K562 (cell line): ENCODE data around the gene SUMO3. TPM values are rescaled to one million over a fixed set of nuclear protein-coding genes. Genes with fewer than 3 reads are reported as not detected.
A peak's percentile ranks its signal among the peaks of the same experiment; 100 is the strongest.
"Not testable (repeated sequence)": the region's sequence is repeated elsewhere in the genome, so short reads cannot be mapped to it uniquely, and the experiment has no call there.

ENCODE experiments used
- ATAC-seq: fragments of 200-7000 bp; cut with Tn5 transposase; 3 replicates; pipeline ENCODE4 v1.9.1; 2020; ENCODE audit warnings: moderate library complexity
- BruUV-seq: library from RNA; stranded (reverse); fragments of 400-500 nt; replicated peaks from 2 replicates; lab custom pipeline; 2021; lab: Mats Ljungman, UMichigan
- CTCF ChIA-PET: fragments of 300-600 bp; formaldehyde crosslinking; extraction: SDS; loops from one replicate; lab custom pipeline; 2021; ENCODE audit warnings: low intra/inter-chr PET ratio; lab: Yijun Ruan, JAX
- POLR2A ChIA-PET: fragments of 300-600, 350-650 bp; sonication (Branson Sonifier 250); formaldehyde crosslinking; extraction: SDS; loops from one replicate; lab custom pipeline; 2021; ENCODE audit warnings: antibody characterized with exemption, inconsistent platforms; lab: Yijun Ruan, JAX
- DNase-seq, 4 experiments: peaks; one replicate each; pipeline versions ENCODE4 v3.0.0 to v3.0.0-alpha.2; 2011 to 2018; ENCODE audit warnings: low spot score in 3 of 4, mixed read lengths in 3 of 4; ENCODE audit errors: extremely low read depth in 1 of 4
- FAIRE-seq: peaks from 2 replicates; lab custom pipeline; 2011; peaks lifted over from hg19 to GRCh38; lab: Jason Lieb, UNC
- H2AFZ ChIP-seq: 2 replicates; pipeline ENCODE4 v1.6.0; 2011; ENCODE audit warnings: low read depth, low read length, control low read depth, inconsistent platforms
- H3K27ac ChIP-seq: fragments of 200-600 bp; 3 replicates; pipeline ENCODE4 v1.8.0; 2011; ENCODE audit warnings: low read depth, mild to moderate bottlenecking, control low read depth, inconsistent platforms, low read length, moderate library complexity, mixed read lengths; ENCODE audit errors: extremely low read depth
- H3K27me3 ChIP-seq, 2 experiments: fragments of 300-600 bp in 1 of 2; 2 replicates in 1 of 2; 3 replicates in 1 of 2; pipeline versions ENCODE4 v1.6.0 to v1.8.0; 2011; ENCODE audit warnings: inconsistent platforms in 2 of 2, low read length in 2 of 2, mild to moderate bottlenecking in 1 of 2, mixed read lengths in 1 of 2, moderate library complexity in 1 of 2; ENCODE audit not compliant: control insufficient read depth in 2 of 2, insufficient read depth in 2 of 2
- H3K36me3 ChIP-seq: fragments of 300-600 bp; 3 replicates; pipeline ENCODE4 v1.8.0; 2011; ENCODE audit warnings: mild to moderate bottlenecking, low read length, inconsistent platforms; ENCODE audit not compliant: control insufficient read depth, insufficient read depth
- H3K4me1 ChIP-seq, 2 experiments: fragments of 200-600 bp in 1 of 2; replicated peaks in 1 of 2; 2 replicates in 1 of 2; 3 replicates in 1 of 2; pipeline versions ENCODE4 v1.5.1 to v1.8.0; 2011; ENCODE audit warnings: inconsistent platforms in 2 of 2, low read length in 2 of 2, mild to moderate bottlenecking in 1 of 2, mixed read lengths in 1 of 2, moderate library complexity in 1 of 2; ENCODE audit not compliant: control insufficient read depth in 2 of 2, insufficient read depth in 2 of 2
- H3K4me2 ChIP-seq: 2 replicates; pipeline ENCODE4 v1.6.1; 2011; ENCODE audit warnings: low read length, control low read depth, inconsistent platforms, mixed read lengths; ENCODE audit not compliant: insufficient read depth
- H3K4me3 ChIP-seq: fragments of 200-600 bp; sonication (generic), shearing (Covaris generic); 2 replicates; pipeline ENCODE4 v1.5.1; 2016; ENCODE audit warnings: control low read depth, inconsistent platforms
- H3K79me2 ChIP-seq: fragments of 200-600 bp; 3 replicates; pipeline ENCODE4 v1.8.0; 2011; ENCODE audit warnings: low read length, inconsistent platforms; ENCODE audit not compliant: control insufficient read depth, insufficient read depth
- H3K9ac ChIP-seq, 2 experiments: 2 replicates each; pipeline versions ENCODE4 v1.6.0 to v1.6.1; 2011; ENCODE audit warnings: low read depth in 2 of 2, low read length in 2 of 2, control low read depth in 1 of 2, inconsistent platforms in 1 of 2, mild to moderate bottlenecking in 1 of 2, mixed read lengths in 1 of 2; ENCODE audit not compliant: insufficient read depth in 1 of 2
- H3K9me1 ChIP-seq: one replicate; pipeline ENCODE4 v1.6.0; 2011; ENCODE audit warnings: inconsistent platforms, mild to moderate bottlenecking, low read length, moderate library complexity; ENCODE audit not compliant: control insufficient read depth, insufficient read depth
- H3K9me3 ChIP-seq: replicated peaks from 2 replicates; pipeline ENCODE4 v1.5.1; 2011; ENCODE audit warnings: low read depth, low read length, inconsistent platforms; ENCODE audit not compliant: control insufficient read depth, insufficient read depth
- H4K20me1 ChIP-seq: replicated peaks from 2 replicates; pipeline ENCODE4 v1.6.1; 2011; ENCODE audit warnings: low read length, inconsistent platforms, mixed read lengths; ENCODE audit not compliant: control insufficient read depth, insufficient read depth
- CBFA2T2 ChIP-seq: fragments of 450-650 bp; conservative IDR thresholded peaks from 2 replicates; pipeline ENCODE4 v1.6.1; 2017; ENCODE audit warnings: mild to moderate bottlenecking
- RAD51 ChIP-seq: fragments of 450-650 bp; IDR thresholded peaks from 2 replicates; pipeline ENCODE4 v1.7.1; 2016; ENCODE audit warnings: low read depth, mild to moderate bottlenecking, borderline replicate concordance
- TOE1 ChIP-seq, 2 experiments: fragments of 450-650 bp in 1 of 2; sonication (generic) in 1 of 2; formaldehyde crosslinking in 1 of 2; IDR thresholded peaks; 2 replicates each; pipeline versions ENCODE4 v1.7.1 to v1.8.0; 2016 to 2022; ENCODE audit warnings: borderline replicate concordance in 2 of 2, mild to moderate bottlenecking in 2 of 2, antibody characterized with exemption in 1 of 2, inconsistent platforms in 1 of 2, low read depth in 1 of 2, missing genetic modification reagents in 1 of 2, moderate library complexity in 1 of 2
- WGBS: fragments of 100-300 bp; shearing (Covaris generic); methylation state at CpG from one replicate; pipeline ENCODE4 v1.1.6; 2016; ENCODE audit warnings: low coverage, mixed read lengths; ENCODE audit not compliant: insufficient coverage; ENCODE audit errors: missing lambda C conversion rate; 5-methylcytosine and 5-hydroxymethylcytosine counted together
- in situ Hi-C: fragments of 300-500 bp; cut with MboI; formaldehyde crosslinking; loops from 4 replicates; pipeline ENCODE4 v1.15.0; 2018; ENCODE audit warnings: inconsistent platforms, mixed read lengths
- intact Hi-C: fragments of 100-400 bp; cut with micrococcal nuclease; formaldehyde crosslinking; loops from 2 replicates; pipeline ENCODE4 v1.14.2; 2022
- polyA plus RNA-seq, 8 experiments: library from polyadenylated mRNA; depleted of rRNA in 4 of 8; stranded (reverse) in 5 of 8; unstranded in 3 of 8; fragments of >200 nt; fragmentation: Nextera tagmentation in 2 of 8; fragmentation: Illumina TruSeq in 1 of 8; extraction: Ambion mirVana in 2 of 8; extraction: Trizol in 1 of 8; gene quantifications; 2 replicates each; pipeline versions ENCODE4 v1.2.1 to v1.2.3, GENCODE V29; 2011 to 2014; ENCODE audit warnings: inconsistent platforms in 1 of 8, missing spikeins in 1 of 8
- total RNA-seq, 7 experiments: library from RNA; depleted of rRNA in 6 of 7; stranded (reverse); fragments of >200 nt in 6 of 7; fragmentation: Illumina TruSeq in 2 of 7; extraction: Trizol in 2 of 7; gene quantifications; 2 replicates each; pipeline versions ENCODE4 v1.2.1 to v1.2.3, GENCODE V29; 2011 to 2021; ENCODE audit warnings: low replicate concordance in 1 of 7
- TF ChIP-seq, protein P1 (sequence below): fragments of 450-650 bp; formaldehyde crosslinking; IDR thresholded peaks from 2 replicates; pipeline ENCODE4 v1.4.0; 2020; ENCODE audit warnings: mild to moderate bottlenecking, mixed read lengths
- TF ChIP-seq, protein P2 (sequence below): sonication (generic); formaldehyde crosslinking; IDR thresholded peaks from 2 replicates; pipeline ENCODE4 v1.9.0; 2022; ENCODE audit warnings: mild to moderate bottlenecking, missing genetic modification reagents
- TF ChIP-seq, protein P3 (sequence below): sonication (generic); formaldehyde crosslinking; IDR thresholded peaks from 2 replicates; pipeline ENCODE4 v1.5.0; 2020; ENCODE audit warnings: missing genetic modification reagents

Gene SUMO3
- total and polyA plus RNA-seq, 9 of the 15 experiments (the other 6 are each of a cell fraction or from before 2014, with no cell fraction given), result 13.9 to 143 (median 113) TPM

DNA sequence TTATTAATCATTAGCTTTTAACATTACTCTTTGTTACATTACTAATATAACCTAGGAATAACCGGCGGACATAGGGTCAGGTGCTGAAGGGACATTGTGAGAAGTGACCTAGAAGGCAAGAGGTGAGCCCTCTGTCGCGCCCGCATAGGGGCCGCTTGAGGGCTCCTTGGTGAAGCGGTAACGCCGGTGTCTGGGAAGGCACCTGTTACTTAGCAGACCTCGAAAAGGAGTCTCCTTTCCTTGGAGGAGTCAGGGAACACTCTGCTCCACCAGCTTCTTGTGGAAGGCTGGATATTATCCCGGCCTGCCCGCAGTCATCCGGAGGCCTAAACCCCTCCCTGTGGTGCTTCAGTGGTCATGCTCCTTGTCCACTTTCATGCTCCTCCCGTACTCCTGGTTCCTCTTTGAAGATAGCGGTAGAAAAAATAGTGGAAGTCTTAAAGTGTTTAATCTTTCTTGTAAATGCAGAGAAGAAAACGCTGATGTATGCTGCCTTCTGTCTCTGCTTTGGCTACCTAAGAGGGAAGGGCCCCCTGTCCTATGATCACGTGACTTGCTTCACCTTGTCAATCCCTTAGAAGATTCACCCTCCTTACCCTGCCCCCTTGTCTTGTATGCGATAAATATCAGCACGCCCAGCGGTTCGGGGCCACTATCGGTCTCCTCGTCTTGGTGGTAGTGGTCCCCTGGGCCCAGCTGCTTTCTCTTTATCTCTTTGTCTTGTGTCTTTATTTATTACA is 14.8 kb upstream of the SUMO3 start:
- H3K27me3 ChIP-seq; H3K9ac ChIP-seq; H3K9me1 ChIP-seq; FAIRE-seq; ATAC-seq; H4K20me1 ChIP-seq; H3K4me3 ChIP-seq; BruUV-seq; H2AFZ ChIP-seq; H3K27ac ChIP-seq; H3K36me3 ChIP-seq; H3K79me2 ChIP-seq; H3K4me2 ChIP-seq; in situ Hi-C loops; DNase-seq; TF ChIP-seq TOE1 (CRISPR knock-in tag; IDR thresholded peaks at IDR 0.05; ENCODE audit: borderline replicate concordance, low read depth): not testable (repeated sequence)
- TF ChIP-seq, protein P1, sequence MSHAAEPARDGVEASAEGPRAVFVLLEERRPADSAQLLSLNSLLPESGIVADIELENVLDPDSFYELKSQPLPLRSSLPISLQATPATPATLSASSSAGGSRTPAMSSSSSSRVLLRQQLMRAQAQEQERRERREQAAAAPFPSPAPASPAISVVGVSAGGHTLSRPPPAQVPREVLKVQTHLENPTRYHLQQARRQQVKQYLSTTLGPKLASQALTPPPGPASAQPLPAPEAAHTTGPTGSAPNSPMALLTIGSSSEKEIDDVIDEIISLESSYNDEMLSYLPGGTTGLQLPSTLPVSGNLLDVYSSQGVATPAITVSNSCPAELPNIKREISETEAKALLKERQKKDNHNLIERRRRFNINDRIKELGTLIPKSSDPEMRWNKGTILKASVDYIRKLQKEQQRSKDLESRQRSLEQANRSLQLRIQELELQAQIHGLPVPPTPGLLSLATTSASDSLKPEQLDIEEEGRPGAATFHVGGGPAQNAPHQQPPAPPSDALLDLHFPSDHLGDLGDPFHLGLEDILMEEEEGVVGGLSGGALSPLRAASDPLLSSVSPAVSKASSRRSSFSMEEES (CRISPR knock-in tag), result peak; percentile 89
- TF ChIP-seq, protein P2, sequence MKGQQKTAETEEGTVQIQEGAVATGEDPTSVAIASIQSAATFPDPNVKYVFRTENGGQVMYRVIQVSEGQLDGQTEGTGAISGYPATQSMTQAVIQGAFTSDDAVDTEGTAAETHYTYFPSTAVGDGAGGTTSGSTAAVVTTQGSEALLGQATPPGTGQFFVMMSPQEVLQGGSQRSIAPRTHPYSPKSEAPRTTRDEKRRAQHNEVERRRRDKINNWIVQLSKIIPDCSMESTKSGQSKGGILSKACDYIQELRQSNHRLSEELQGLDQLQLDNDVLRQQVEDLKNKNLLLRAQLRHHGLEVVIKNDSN (CRISPR knock-in tag), result peak; percentile 62
- TF ChIP-seq RAD51, result peak; percentile 91
- TF ChIP-seq, protein P3, sequence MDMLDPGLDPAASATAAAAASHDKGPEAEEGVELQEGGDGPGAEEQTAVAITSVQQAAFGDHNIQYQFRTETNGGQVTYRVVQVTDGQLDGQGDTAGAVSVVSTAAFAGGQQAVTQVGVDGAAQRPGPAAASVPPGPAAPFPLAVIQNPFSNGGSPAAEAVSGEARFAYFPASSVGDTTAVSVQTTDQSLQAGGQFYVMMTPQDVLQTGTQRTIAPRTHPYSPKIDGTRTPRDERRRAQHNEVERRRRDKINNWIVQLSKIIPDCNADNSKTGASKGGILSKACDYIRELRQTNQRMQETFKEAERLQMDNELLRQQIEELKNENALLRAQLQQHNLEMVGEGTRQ (CRISPR knock-in tag), result peak; percentile 33
- peak; percentile 87 for TF ChIP-seq TOE1 (IDR thresholded peaks at IDR 0.05; ENCODE audit: borderline replicate concordance)
- TF ChIP-seq CBFA2T2, result peak; percentile 62
- intact Hi-C loops, result loop anchor here (10.0 kb wide), 1 partner anchor 788 kb away; no protein-coding TSS in a partner anchor
- WGBS, result 69% methylated on average over 23 of the region's 23 CpGs
- H3K4me1 ChIP-seq, result peaks cover 29% of the 10 kb centered on the region in 2 experiments
- CTCF ChIA-PET, result interaction anchor here (0.6 kb wide), 1 partner anchor 13 kb away, joined by 3 read pairs; no protein-coding TSS in a partner anchor
- POLR2A ChIA-PET, result interaction anchor here (0.9 kb wide), 1 partner anchor 22 kb away, joined by 4 read pairs; no protein-coding TSS in a partner anchor
- peaks cover 14% of the 10 kb centered on the region for H3K9me3 ChIP-seq
